Measurements from ENCODE around the gene IVL. TPM values are rescaled to one million over a fixed set of nuclear protein-coding genes. Genes with fewer than 3 reads are reported as not detected.

Gene IVL
- total RNA-seq, 4 donors from 2014 or later: not detected

- no peak for TF ChIP-seq CTCF (IDR thresholded peaks at IDR 0.05)
- no peak for TF ChIP-seq EP300 (IDR thresholded peaks at IDR 0.05)
- no peak for TF ChIP-seq POLR2A (IDR thresholded peaks at IDR 0.05)
- peaks cover 0 to 5% (median 0%) of the 10 kb centered on the region in 4 donors for H3K9me3 ChIP-seq
- no peak overlapping the region for H3K4me3 ChIP-seq
- H3K36me3 ChIP-seq: no peaks in the 10 kb centered on the region
- WGBS, 2 donors: 70 to 76% methylated on average over 4 of the region's 4 CpGs
- no peaks in the 10 kb centered on the region for H3K27me3 ChIP-seq
- H3K27ac ChIP-seq: no peak overlapping the region
- no peaks in the 10 kb centered on the region for H3K4me1 ChIP-seq
- no peak for DNase-seq (ENCODE audit: low spot score in 2 of 2)
Observed at GRCh38 chr1:152932170-152932811, 23.9 kb downstream of the IVL start.

- no peaks in the 10 kb centered on the region for H3K4me1 ChIP-seq
- no peak overlapping the region for H3K4me3 ChIP-seq
- no peaks in the 10 kb centered on the region for H3K36me3 ChIP-seq
- TF ChIP-seq CTCF (IDR thresholded peaks at IDR 0.05): no peak
- TF ChIP-seq EP300 (IDR thresholded peaks at IDR 0.05): no peak
- TF ChIP-seq POLR2A (IDR thresholded peaks at IDR 0.05): no peak
- no peaks in the 10 kb centered on the region for H3K27me3 ChIP-seq
- DNase-seq (ENCODE audit: low spot score in 2 of 2): no peak
- 62 to 71% methylated on average over 2 of the region's 2 CpGs for WGBS, 2 donors
- H3K27ac ChIP-seq: no peak overlapping the region
- H3K9me3 ChIP-seq: peaks cover 0 to 5% (median 0%) of the 10 kb centered on the region in 4 donors
Observed at GRCh38 chr1:152933196-152933595, 24.9 kb downstream of the IVL start.

DNA sequence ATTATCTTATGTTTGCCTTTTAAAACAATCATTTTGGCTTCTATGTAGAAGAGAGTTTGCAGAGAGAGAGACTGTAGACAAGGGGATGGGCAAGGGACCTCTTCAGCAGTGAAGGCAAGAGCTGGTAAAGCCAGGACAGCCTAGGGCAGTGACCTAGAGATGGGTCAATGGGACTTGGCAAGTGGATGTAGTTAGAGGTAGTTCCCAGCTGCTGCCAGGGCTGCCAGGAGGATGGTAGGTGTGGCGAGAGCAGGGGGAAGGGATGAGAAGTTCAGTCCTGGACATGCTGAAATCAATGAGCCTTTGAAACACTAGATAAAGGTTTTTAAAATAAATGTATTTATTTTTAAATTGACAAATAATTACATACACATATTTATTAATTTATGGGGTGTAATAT, 32.3 kb downstream of the IVL start:
- Histone ChIP-seq H3K4me3 (no peak overlapping the region), H3K4me1 (no peaks in the 10 kb centered on the region), H3K27ac (no peak overlapping the region), H3K27me3 (no peaks in the 10 kb centered on the region), H3K36me3 (no peaks in the 10 kb centered on the region), H3K9me3 (peaks cover 0 to 5% (median 0%) of the 10 kb centered on the region in 4 donors)
- DNase-seq (ENCODE audit: low spot score in 2 of 2): no peak
- TF ChIP-seq CTCF (IDR thresholded peaks at IDR 0.05) (no peak), EP300 (IDR thresholded peaks at IDR 0.05) (no peak)
- 79 to 87% methylated on average over 1 of the region's 1 CpG for WGBS, 2 donors

GRCh38 chr1:152941037-152941711, 32.8 kb downstream of the IVL start:
- no peaks in the 10 kb centered on the region for H3K27me3 ChIP-seq
- no peak for TF ChIP-seq EP300 (IDR thresholded peaks at IDR 0.05)
- TF ChIP-seq CTCF (IDR thresholded peaks at IDR 0.05): no peak
- TF ChIP-seq POLR2A (IDR thresholded peaks at IDR 0.05): no peak
- WGBS, 2 donors: 72 to 73% methylated on average over 8 of the region's 8 CpGs
- H3K36me3 ChIP-seq: no peaks in the 10 kb centered on the region
- no peak overlapping the region for H3K27ac ChIP-seq
- no peak overlapping the region for H3K4me3 ChIP-seq
- H3K9me3 ChIP-seq: peaks cover 0 to 4% (median 0%) of the 10 kb centered on the region in 4 donors
- no peak for DNase-seq (ENCODE audit: low spot score in 2 of 2)
- H3K4me1 ChIP-seq: no peaks in the 10 kb centered on the region

GRCh38 chr1:152942161-152942560, 33.8 kb downstream of the IVL start:
- TF ChIP-seq POLR2A (IDR thresholded peaks at IDR 0.05): no peak
- no peak for TF ChIP-seq EP300 (IDR thresholded peaks at IDR 0.05)
- no peak for TF ChIP-seq CTCF (IDR thresholded peaks at IDR 0.05)
- Histone ChIP-seq H3K27me3 (no peaks in the 10 kb centered on the region), H3K4me1 (no peaks in the 10 kb centered on the region), H3K9me3 (no peaks in the 10 kb centered on the region), H3K4me3 (no peak overlapping the region), H3K27ac (no peak overlapping the region), H3K36me3 (no peaks in the 10 kb centered on the region)
- WGBS, 2 donors: 83 to 87% methylated on average over 2 of the region's 2 CpGs
- DNase-seq (ENCODE audit: low spot score in 2 of 2): no peak

All from tibial nerve (tissue), 4 donors.